NCI-H1694 (cell line): Measurements from ENCODE around the gene UMOD.

Source experiments
- DNase-seq: peaks from one replicate; lab custom pipeline; 2025; lab: John Stamatoyannopoulos, UW

The UMOD gene

GRCh38 chr16:20300312-20301097 lies 52.0 kb downstream of the UMOD start:
- peak; percentile 2 for DNase-seq

GRCh38 chr16:20298452-20298851 lies 54.1 kb downstream of the UMOD start:
- DNase-seq, result no peak

GRCh38 chr16:20291208-20292206 lies 61.0 kb downstream of the UMOD start:
- no peak for DNase-seq

DNA sequence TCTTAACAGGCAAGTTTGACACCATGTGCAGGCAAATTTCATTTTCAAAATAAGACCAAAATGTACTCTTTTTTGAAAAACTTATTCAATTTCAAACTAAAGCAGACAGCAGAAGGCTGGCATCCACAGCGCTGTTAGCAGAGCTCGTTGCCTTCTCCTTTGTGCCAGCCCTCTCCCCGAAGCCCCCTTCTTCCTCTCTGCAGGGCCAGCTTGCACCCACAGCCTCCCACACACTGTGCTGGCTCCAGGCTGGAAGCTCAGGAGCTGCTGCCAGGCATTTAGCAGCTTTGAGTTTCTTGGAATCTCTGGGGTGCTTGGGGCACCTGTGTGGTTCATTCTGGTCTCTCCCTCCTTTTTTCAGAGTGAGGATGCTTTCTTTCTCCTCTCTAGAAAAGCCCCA lies 62.9 kb downstream of the UMOD start:
- no peak for DNase-seq

DNA sequence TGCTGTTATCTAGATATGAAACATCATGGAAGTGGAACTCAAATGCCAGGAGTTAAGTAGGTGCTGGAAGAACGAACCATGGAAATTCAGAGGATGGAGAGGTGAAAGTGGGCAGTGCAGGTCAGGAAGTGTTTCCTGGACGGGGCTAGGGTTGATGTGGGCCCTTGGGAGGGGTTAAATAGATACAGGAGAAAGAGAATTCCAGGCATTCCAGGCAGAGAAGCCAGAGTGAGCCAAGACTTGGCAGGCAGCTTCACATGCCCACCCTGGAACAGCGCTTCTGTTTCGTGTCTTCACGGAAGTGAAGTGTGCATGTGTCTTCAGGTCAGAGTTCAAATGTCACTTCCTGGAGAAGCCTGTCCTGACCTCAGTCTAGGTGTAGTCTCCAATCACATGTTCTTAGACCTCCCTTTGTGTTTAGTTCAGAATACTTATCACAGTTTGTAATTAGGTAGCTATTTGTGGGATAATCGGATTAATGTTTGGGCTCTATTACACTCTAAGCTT lies 66.5 kb downstream of the UMOD start:
- DNase-seq, result no peak
